CD1c-positive myeloid dendritic cell (primary cell): ENCODE results near the gene ATR.
A peak's percentile ranks its signal among the peaks of the same experiment; 100 is the strongest.
"Not testable (repeated sequence)": the region's sequence is repeated elsewhere in the genome, so short reads cannot be mapped to it uniquely, and the experiment has no call there.

ENCODE experiments used
- DNase-seq: peaks from one replicate; pipeline ENCODE4 v3.0.0-alpha.2; 2016; ENCODE audit errors: extremely low spot score

ATR gene

GRCh38 chr3:142578329-142579223 lies at the start of gene ATR:
ATR (minus strand) TSS chr3:142578733; CDS start chr3:142578704, 29 bp downstream.
- DNase-seq = peak; percentile 98

- no peak for DNase-seq
These were observed 48.4 kb upstream of the ATR start for GRCh38 chr3:142626971-142627370.

GRCh38 chr3:142625153-142625440 lies 46.6 kb upstream of the ATR start:
- DNase-seq = no peak

- DNase-seq = no peak
These were observed 46.0 kb upstream of the ATR start for GRCh38 chr3:142624341-142625152.

- no peak for DNase-seq
These were observed 44.7 kb upstream of the ATR start for GRCh38 chr3:142623194-142623593.

GRCh38 chr3:142622405-142622804 lies 43.9 kb upstream of the ATR start:
- DNase-seq = no peak

- DNase-seq = no peak
These were observed 40.5 kb upstream of the ATR start for GRCh38 chr3:142618917-142619461.

- DNase-seq = no peak
These were observed 36.6 kb upstream of the ATR start for GRCh38 chr3:142615171-142615570.

- no peak for DNase-seq
These were observed 35.6 kb upstream of the ATR start for GRCh38 chr3:142614059-142614626.

GRCh38 chr3:142613491-142613890 lies 35.0 kb upstream of the ATR start:
- no peak for DNase-seq

GRCh38 chr3:142611206-142611605 lies 32.7 kb upstream of the ATR start:
- DNase-seq = no peak

GRCh38 chr3:142609136-142609535 lies 30.6 kb upstream of the ATR start:
- no peak for DNase-seq

GRCh38 chr3:142608631-142609030 lies 30.1 kb upstream of the ATR start:
- DNase-seq = no peak

GRCh38 chr3:142604940-142605339 lies 26.4 kb upstream of the ATR start:
- no peak for DNase-seq

GRCh38 chr3:142603386-142603705 lies 24.8 kb upstream of the ATR start:
- not testable (repeated sequence) for DNase-seq

- DNase-seq = no peak
These were observed 24.3 kb upstream of the ATR start for GRCh38 chr3:142602619-142603385.

- no peak for DNase-seq
These were observed 23.2 kb upstream of the ATR start for GRCh38 chr3:142601713-142602112.

GRCh38 chr3:142597906-142598305 lies 19.4 kb upstream of the ATR start:
- no peak for DNase-seq

- DNase-seq = no peak
These were observed 18.2 kb upstream of the ATR start for GRCh38 chr3:142596726-142597088.

GRCh38 chr3:142595951-142596725 lies 17.6 kb upstream of the ATR start, which contains the start of gene PLS1:
PLS1 (plus strand) TSS chr3:142596393; CDS start chr3:142664238, 67,845 bp downstream.
- peak; percentile 89 for DNase-seq

- DNase-seq = no peak
These were observed 17.0 kb upstream of the ATR start for GRCh38 chr3:142595581-142595950.
